Measurements from ENCODE around the gene RFC3. TPM values are rescaled to one million over a fixed set of nuclear protein-coding genes. Genes with fewer than 3 reads are reported as not detected.

RFC3 gene
- total RNA-seq, 1 experiment from 2014 or later: 51.5 TPM

GRCh38 chr13:33868343-33868994, 50.5 kb downstream of the RFC3 start:
- DNase-seq (ENCODE audit: low read depth): no peak

- peak; percentile 62 for DNase-seq (ENCODE audit: low read depth)
Observed at GRCh38 chr13:33869005-33869404, 51.1 kb downstream of the RFC3 start.

- no peak for DNase-seq (ENCODE audit: low read depth)
Observed at GRCh38 chr13:33870046-33870668, 52.2 kb downstream of the RFC3 start.

GRCh38 chr13:33871207-33872004, 53.5 kb downstream of the RFC3 start:
- no peak for DNase-seq (ENCODE audit: low read depth)

GRCh38 chr13:33872005-33872351, 54.0 kb downstream of the RFC3 start:
- no peak for DNase-seq (ENCODE audit: low read depth)

- no peak for DNase-seq (ENCODE audit: low read depth)
Observed at GRCh38 chr13:33873251-33873908, 55.4 kb downstream of the RFC3 start.

- no peak for DNase-seq (ENCODE audit: low read depth)
Observed at GRCh38 chr13:33874871-33875270, 56.9 kb downstream of the RFC3 start.

GRCh38 chr13:33875618-33876401, 57.9 kb downstream of the RFC3 start:
- DNase-seq (ENCODE audit: low read depth): no peak

GRCh38 chr13:33876716-33877394, 58.9 kb downstream of the RFC3 start:
- no peak for DNase-seq (ENCODE audit: low read depth)

- no peak for DNase-seq (ENCODE audit: low read depth)
Observed at GRCh38 chr13:33879118-33879517, 61.2 kb downstream of the RFC3 start.

- DNase-seq (ENCODE audit: low read depth): no peak
Observed at GRCh38 chr13:33882804-33883203, 64.9 kb downstream of the RFC3 start.

- DNase-seq (ENCODE audit: low read depth): no peak
Observed at GRCh38 chr13:33884531-33885220, 66.7 kb downstream of the RFC3 start.

All from M059J (cell line).